GM18526 (cell line): ENCODE results near the gene F7.

ENCODE experiments used
- POLR2A ChIP-seq: IDR thresholded peaks from 3 replicates; pipeline ENCODE4 v1.6.1; 2011; ENCODE audit not compliant: insufficient read length; ENCODE audit errors: extremely low read depth

The F7 gene

DNA sequence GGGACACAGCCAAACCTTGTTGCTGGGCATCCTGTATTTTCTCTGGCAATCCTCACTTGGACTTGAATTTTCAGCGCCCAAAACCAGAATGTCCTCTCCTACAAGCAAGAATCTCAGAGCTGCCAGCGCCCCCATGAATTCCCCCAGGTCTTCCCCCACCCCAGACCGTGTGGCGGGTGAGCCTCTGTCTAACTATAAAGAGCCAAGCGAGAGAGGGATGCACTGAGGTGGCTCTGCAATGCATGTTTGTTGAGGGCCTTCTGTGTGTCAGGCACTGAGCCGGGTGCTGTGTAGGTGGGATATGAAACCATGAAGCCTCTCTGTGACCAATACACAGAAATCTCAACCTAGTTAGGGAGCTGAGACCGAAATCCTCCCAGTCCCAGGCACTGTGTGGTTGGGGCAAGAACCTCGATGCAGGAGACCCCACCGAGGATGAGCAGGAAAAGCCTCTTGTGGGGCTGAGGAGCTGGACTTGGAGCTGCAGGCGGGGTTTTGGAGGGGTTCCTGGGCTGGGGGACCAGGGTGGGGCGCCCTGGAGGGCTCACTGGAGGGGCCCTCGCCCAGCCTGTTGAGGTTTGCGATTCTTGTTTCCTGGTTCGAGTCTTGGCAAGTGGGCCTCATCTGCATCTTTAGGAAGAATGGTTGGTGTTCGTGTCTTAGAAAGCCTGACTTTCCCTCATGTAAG, 40.5 kb downstream of the F7 start:
- no peak for TF ChIP-seq POLR2A

DNA sequence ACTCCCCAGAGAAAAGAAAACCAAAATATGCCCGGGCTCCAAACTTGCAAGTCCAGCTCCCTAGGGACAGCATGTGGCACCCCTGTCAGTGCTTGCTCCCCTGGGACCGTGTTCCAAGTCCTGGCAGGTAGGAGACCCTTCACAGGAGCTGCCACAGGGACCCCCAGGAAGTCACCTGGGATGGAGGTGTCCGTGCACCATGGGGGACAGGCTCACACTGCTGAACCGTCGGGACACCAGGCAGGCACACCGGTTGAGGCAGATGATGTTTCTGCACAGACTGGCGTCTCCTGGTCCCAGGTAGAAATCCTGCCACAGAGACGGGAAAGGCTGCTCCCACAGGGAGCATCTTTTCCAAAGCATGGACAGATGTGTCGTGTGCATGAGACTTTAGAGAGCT, 41.2 kb downstream of the F7 start:
- no peak for TF ChIP-seq POLR2A

DNA sequence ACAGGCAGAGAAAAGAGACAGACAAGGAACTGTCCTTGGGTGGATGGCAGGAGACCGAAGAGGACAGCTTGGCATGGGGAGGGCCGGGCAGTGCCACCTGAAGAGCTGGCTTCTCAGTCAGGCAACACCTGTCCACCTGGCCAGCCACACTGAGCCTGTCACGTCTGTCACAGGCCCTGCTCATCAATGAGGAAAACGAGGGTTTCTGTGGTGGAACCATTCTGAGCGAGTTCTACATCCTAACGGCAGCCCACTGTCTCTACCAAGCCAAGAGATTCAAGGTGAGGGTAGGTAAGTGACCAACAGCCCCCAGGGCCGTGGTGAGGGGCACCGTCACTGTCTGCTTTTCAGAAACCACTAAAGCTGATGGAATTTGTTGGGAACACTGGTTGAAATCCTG, 41.6 kb downstream of the F7 start:
- TF ChIP-seq POLR2A = no peak

DNA sequence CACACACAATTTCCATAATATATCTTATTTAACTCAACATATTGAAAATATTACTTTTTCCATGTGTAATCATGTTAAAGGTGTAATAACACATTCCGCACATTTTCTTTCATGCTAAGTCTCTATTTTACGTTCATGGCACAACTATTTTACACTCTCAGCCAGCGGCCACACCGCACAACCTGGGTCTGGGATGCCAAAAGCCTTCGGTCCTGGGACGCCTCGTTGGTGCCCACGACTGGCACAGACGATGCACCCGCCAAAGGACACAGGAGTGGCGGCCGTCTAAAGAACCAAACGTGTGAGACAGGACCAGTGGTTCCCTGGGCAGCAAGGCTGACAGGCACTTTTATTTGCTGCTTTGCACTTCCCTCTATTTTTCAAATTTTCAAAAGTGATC, 42.8 kb downstream of the F7 start:
- no peak for TF ChIP-seq POLR2A

DNA sequence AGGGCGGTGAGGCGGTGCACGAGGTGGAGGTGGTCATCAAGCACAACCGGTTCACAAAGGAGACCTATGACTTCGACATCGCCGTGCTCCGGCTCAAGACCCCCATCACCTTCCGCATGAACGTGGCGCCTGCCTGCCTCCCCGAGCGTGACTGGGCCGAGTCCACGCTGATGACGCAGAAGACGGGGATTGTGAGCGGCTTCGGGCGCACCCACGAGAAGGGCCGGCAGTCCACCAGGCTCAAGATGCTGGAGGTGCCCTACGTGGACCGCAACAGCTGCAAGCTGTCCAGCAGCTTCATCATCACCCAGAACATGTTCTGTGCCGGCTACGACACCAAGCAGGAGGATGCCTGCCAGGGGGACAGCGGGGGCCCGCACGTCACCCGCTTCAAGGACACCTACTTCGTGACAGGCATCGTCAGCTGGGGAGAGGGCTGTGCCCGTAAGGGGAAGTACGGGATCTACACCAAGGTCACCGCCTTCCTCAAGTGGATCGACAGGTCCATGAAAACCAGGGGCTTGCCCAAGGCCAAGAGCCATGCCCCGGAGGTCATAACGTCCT, 43.4 kb downstream of the F7 start:
- TF ChIP-seq POLR2A = no peak

DNA sequence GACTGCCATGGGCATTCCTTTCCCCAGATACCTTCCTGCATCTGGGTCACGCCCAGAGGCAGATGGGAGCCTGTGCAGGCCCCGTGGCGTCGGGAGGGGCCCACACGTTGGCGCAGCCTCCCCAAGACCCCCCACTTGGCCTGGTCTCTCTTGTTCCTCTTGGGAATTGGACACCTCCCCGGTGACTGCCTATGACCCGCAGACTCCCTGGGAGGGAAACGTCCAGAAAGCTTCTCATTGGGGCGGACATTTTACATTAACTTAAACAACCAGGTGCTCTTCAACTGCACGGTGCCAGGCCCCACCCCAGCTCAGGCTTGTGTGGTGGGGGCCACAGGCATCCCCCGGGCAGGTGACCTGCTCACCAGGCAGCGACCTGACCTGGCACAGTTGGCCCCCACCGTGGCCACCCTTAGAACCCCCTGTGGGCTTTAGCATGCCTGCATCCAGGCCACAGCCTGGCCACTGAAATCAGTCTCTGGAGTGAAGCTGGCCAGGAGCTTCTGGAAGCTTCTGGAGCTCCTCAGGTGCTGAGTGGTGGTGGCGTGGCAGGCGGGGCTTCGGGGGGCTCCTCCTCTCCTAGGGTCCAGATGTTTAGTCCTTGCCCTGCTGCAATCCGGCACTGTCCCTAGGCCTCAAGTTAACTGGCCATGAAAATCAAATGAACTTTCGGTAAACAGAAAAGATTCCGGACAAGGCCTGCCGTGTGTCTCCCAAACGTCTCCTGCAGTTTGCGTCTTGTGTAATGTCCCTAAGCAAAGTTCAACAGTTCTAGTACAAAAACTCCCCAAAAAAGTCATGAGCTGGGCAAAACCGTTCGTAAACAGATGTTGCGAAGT, 44.3 kb downstream of the F7 start:
- no peak for TF ChIP-seq POLR2A

DNA sequence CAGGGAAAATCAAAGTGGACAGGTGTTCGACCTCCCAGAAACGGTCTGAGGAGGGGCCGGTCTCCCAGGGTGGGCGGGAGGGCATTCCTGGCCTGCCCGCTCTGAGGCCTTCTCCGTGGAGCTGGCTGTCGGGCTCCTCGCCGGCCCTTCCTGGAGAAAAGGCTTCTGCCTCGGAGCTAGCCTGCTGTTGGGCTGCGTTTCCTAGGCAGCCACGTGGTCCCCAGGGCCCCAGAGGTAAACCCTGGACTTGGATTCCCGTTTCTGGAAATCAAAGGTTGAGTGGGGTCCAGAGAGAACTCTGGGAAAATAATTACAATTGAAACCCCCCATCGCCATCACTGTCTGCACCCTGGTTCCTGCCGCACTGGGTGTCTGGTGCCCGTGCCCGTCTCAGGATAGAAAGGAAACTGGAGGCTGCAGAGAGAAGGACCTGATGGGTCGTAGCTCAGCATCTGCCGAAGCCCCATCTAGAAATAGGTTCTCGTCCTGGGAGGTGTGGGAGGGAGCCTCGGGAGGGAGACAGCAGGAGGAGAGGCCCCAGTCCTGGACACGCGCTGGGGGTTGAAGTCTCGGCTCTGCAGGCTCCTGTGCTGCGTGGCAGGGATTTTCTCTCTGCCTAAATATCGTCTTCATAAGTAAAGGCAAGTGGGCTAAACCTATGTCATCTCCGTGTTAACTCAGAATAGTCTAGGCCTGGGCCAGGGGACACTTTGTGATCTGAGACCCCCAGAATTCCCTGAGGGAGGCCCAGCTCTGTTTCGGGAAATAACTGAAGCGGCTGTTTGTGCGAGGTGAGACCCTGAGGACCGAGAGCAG, 45.2 kb downstream of the F7 start:
- no peak for TF ChIP-seq POLR2A

DNA sequence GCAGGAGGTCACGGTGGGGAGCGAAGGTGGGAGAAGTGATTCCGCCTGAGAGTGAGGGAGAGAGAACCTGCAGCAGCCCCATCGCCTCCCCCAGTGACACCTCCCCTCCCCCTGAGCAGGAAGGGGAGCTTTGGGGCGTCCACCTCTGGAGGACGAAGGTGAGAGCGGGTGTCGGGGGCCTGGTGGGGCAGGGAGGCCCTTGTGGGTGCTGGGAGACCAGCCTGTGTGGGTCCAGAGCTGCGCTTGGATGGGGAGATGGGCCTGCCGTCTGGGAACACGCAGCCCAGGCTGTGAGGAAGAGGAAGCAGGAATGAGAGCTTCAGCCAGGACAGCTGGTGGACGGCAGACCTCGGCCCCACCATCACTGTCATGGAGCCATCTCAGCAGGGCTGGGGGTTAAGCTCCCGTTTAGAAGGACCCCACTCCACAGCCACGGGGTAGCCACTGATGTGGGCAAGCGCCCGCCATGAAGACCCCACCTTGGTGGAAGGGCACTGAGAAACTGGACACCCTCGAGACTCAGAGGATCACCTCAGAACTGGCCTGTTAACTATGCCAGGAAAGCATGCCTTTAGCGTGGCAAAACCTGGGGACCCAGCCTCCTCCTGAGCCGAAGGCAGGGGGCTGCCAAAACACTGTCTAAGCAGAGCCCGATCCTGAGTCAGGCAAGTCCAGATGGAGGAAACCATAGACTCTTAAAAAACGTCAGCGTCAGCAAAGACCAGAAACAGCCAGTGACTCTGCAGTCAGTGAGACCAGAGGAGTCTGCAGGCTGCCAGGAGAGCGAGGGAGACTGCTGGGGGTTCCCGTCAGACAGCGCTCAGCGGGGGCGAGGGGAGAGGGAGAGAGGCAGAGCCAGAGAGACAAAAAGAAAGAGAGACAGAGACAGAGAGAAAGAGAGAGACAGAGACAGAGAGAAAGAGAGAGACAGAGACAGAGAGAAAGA, 46.4 kb downstream of the F7 start:
- TF ChIP-seq POLR2A = no peak

DNA sequence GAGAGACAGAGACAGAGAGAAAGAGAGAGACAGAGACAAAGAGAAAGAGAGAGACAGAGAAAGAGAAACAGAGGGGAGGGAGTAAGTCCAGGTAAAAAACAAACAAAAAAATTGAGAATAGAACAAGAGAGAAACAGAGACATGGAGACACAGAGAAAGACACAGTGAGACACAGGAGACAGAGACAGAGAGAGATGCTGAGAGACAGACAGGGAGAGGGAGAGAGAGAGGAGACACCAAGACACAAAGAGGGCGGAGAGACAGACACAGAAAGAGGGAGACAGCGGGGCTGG, 47.0 kb downstream of the F7 start:
- TF ChIP-seq POLR2A = no peak

DNA sequence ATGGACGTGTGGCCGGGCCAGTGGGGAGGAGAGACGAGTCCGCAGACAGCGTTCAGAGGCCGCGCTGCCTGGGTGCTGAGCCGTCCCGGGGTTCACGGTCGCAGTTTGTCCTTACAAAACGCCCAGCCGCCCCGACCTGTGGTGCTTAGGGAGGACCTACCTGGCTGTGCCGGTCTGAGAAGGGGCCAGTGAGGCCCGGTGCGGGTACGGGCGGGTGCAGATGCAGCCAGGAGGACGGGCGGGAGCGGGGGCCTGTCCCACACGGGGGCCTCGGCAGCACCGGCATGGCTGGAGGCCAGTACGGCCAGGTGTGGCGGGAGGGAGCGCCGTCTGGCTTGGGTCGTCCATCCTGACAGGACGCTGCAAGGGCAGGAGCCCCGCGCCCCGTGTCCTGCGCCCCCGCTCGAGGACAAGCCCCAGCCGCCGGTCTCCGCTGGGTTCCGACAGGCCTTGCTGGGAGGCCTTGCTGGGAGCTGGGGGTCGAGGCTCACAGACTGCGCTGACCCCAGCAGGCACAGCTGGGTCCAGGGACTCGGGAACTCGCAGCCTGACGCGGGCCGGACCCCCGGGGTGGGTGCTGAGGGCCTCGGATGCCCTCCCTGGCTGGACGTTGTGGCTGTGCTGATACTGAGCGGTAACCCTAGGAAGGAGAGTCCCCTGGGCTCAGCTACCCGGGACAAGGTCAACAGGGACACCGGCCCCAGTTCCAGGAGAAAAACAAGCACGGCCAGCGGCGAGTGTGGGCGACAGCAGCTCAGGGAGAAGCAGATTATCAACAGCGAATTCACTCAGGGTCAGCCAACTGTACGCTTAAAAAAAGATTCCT, 47.6 kb downstream of the F7 start:
- TF ChIP-seq POLR2A = no peak

DNA sequence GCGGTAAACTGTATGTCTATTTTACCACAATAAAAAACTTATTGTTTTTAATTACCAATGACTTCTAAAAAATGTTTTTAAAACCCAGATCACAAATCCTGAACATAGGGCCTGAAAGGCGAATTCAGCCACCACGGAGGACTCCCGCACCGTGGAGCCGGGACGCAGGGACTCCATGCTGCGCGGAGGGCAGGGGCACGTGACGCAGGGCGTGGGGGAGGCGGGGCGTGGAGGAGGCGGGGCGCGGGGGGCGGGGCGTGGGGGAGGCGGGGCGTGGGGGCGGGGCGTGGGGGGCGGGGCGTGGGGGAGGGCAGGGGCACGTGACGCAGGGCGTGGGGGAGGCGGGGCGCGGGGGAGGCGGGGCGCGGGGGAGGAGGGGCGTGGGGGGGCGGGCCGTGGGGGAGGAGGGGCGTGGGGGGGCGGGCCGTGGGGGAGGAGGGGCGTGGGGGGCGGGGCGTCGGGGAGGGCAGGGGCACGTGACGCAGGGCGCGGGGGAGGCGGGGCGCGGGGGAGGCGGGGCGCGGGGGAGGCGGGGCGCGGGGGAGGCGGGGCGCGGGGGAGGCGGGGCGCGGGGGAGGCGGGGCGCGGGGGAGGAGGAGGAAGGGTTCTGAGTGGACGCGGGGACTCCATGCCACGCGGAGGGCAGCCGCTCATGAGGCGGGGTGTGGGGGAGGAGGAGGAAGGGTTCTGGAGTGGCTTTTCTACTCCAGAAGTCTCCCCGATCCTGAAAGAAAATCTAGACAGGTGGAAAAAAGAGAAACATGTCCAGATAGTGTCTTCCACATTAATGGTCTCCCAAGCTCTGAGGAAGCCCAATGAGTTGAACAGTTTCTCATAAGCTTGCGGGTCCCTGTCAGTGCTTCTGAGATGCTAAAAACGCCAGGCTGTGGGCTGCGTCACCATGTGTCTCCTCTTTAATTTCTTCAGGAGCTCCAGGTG, 48.5 kb downstream of the F7 start:
- peak; percentile 48 for TF ChIP-seq POLR2A

DNA sequence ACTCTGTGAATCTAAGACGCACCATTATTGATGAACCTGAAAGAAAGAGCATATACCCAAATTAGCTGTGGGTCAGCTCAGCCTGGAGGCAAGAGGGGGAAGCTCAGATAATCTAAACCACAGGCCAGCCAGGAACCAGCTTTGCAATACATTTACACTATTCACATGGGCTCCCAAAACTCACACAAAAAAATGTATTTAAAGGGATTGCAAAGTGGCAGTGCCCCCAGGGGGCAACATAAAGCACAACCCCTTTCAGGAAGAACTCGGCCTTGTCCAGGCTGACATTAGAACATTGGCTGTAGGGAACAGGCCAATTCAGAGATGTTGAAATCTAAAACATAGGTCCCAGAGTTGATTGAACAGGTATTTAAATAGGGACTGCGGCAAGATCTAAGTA, 49.6 kb downstream of the F7 start:
- no peak for TF ChIP-seq POLR2A

DNA sequence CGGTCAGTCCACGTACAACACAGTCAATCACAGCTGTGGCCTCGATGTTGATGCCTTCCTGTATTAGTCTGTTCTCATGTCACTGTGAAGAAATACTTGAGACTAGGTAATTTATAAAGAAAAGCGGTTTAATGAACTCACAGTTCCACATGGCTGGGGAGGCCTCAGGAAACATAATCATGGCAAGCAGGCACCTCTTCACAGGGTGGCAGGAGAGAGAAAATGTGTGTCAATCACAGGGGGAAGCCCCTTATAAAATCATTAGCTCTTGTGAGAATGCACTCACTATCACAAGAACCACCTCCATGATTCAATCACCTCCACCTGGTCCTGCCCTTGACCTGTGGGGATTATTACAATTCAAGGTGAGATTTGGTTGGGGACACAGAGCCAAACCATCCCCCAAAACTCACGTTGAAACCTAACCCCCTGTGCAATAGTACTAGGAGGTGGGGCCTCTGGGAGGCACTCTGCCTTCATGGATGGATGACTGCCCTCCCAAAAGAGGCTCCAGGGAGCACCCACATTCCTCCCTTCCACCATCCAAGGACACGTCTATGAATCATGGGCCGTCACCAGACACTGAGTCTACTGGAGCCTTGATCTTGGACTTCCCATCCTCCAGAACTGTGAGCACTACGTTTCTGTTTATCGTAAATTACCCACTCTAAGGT, 50.5 kb downstream of the F7 start:
- TF ChIP-seq POLR2A = no peak
